GM21619 (cell line): ENCODE results near the gene ATP9B.

Experiments used
- ATAC-seq: cut with Tn5 transposase; IDR thresholded peaks from one replicate; pipeline ENCODE4 v1.9.1; 2021; ENCODE audit not compliant: unreplicated experiment

Gene ATP9B

DNA sequence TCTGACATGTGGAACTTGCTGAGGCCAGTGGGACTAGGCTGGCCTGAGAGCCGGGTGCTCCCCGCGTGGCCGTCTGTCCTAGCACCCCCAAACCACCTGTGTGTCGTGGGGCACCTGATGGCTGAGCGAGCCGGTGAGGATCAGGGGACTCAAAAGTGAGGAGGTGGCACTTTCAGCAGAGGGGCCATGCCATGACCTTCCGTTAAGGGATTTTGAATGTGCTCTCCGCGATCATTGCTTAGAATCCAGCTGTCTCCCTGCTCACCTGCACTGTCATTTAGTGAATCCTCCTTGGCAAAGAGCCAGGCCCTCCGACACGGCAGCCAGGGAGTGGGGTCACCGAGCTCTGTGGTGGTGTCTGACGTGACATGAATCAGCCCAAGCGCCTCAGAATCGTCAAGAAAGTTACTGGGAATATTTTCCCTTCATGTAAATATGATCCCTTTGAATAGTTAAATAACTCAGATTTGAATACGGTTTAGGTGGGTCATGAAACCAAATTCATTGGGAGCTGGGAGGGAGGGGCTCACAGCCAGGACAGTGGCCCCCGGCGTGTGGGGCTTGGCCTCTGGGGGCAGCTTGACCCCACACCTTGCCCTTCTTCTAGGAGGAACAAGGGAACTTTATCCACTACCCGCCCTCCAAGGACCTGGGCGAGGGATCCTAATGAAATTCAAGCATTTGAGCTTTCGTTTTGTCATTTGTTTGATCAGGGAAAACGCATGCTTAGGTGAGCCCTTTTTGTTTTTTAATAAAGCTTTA, 336.0 kb downstream of the ATP9B start:
- ATAC-seq: no peak

DNA sequence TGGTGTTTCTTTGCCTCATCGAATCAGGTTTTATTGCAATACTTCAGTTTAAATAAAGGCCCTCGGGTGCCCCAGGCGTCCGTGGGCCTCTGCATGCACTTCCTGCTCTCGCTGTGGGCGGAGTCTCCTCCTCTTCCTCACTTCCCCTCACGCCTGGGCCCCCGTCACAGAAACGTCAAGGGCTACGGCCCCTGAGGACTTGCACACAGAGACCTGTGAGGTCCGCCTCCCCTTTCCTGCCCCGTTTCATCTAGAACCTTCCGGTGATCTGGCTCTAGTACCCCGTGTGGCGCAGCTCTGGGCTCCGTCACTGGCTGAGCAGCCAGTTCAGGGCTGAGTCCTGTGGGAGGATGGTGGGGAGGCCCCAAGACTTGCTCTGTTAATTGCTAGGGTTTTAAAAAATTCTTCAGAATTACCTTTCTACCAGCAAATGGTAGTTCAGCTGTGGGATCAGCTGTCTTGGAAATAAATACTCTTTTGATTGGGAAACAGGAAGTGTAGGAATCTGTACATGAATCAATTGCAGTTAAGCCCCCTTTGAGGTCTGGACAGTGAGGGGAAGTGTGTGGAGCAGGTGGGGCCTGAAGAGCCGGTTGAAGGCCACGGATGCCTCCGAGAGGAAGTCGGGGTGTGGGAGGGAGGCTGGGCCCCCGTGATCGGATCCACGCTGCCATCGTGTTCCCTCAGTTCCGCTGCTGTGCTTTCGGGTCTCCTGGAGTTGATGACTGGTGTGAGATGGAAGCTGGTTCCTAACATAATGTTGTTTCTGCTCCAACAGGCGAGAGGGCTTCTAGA, 336.8 kb downstream of the ATP9B start:
- ATAC-seq: peak; percentile 81

DNA sequence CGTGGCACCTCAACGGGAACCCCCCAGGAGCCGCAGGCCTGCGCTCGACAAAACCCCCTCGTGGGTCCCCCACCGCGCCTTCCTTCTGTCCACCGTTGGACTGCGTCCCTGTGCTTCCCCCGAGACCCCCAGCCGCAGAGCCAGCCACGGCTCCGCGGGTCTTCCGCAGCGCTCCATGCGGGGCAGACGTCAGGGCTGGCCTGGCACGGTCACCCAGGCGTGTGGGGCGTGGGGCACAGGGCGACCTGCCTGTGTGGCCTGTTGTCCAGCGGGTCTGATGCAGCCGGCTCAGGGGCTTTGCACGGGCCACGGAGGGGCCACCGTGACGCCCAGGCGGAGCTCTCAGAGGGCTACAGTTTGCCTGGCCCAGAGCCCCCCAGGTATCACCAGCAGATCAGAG, 337.5 kb downstream of the ATP9B start:
- no peak for ATAC-seq

DNA sequence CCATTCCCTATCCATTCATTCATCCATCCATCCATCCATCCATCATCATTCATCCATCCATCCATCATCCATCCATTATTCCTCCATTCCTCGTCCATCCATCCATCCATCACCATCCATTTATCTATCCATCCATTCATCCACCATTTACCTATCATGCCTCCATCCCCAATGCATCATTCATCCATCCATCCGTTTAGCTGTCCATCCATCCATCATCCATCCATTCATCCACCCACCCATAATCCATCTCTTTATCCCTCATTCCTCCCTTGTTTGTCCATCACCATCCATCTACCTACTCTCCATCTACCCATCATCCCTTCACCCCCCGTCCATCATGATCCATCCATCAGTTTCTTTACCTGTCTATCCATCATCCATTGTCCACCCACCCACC, 340.1 kb downstream of the ATP9B start:
- ATAC-seq: no peak

DNA sequence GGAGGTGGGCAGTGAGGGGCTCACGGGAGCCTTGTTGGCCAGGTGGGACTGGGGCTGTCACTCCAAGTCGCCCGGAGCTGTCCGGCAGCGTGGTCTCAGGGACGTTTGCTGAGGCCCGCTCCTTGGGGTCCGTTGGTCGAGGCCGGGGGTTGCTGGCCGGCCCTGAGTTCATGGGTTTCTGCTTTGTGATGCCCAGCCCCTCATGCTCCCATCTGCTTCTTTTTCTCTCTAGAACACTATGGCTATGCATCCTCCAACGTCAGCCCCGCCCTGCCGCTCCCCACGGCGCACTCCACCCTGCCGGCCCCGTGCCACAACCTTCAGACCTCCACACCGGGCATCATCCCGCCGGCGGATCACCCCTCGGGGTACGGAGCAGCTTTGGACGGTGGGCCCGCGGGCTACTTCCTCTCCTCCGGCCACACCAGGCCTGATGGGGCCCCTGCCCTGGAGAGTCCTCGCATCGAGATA, 341.0 kb downstream of the ATP9B start:
- no peak for ATAC-seq

DNA sequence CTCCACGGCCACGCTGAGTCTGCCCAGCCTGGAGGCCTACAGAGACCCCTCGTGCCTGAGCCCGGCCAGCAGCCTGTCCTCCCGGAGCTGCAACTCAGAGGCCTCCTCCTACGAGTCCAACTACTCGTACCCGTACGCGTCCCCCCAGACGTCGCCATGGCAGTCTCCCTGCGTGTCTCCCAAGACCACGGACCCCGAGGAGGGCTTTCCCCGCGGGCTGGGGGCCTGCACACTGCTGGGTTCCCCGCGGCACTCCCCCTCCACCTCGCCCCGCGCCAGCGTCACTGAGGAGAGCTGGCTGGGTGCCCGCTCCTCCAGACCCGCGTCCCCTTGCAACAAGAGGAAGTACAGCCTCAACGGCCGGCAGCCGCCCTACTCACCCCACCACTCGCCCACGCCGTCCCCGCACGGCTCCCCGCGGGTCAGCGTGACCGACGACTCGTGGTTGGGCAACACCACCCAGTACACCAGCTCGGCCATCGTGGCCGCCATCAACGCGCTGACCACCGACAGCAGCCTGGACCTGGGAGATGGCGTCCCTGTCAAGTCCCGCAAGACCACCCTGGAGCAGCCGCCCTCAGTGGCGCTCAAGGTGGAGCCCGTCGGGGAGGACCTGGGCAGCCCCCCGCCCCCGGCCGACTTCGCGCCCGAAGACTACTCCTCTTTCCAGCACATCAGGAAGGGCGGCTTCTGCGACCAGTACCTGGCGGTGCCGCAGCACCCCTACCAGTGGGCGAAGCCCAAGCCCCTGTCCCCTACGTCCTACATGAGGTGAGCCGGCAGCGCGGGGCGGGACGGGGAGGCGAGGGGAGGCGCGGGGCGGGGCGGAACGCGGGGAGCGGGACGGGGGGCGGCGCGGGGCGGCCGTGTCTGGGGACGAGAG, 341.8 kb downstream of the ATP9B start:
- ATAC-seq: no peak

DNA sequence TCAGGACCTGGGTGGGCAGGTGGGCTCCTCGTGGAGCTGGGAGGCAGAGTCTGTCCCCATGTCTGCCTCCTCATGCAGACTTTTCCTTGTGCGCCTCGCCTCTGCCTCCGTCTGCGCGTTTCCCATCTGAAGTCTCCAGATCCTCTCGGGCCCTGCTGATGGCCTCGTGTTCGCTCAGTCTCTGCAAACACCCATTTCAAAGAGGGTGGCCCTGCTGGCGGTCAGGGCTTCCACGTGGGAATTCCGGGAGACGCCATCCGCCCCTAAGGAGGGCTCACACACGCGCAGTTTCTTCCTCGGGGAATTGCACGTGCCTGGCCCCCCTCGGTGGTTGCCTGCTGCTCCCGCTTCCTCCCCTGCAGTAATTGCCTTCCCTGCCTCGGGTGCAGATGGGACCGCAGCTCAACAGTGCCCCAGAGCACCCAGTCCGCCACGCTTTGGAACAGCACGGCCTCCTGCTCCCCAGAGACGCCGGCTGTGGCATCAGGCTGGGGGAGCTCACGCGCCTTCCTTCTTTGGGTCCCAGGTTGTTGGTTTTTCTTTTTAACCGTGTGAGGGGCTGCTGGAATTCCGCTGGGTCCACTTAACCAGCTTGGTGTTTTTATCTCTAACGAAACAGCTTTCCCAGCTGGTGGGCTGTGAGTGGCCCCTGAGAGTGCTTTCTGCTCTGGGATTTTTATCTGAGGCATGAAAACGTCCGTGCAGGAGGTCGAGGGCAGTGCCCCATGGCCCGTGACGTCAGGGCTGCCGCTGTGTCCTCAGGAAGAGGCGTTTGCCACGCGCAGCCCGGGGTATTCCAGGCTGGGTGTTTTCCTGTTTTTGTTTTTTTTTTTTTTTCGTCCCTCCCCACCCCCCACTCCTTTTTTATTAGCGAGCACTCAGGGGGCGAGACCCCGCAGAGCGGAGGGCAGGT, 342.7 kb downstream of the ATP9B start:
- no peak for ATAC-seq

DNA sequence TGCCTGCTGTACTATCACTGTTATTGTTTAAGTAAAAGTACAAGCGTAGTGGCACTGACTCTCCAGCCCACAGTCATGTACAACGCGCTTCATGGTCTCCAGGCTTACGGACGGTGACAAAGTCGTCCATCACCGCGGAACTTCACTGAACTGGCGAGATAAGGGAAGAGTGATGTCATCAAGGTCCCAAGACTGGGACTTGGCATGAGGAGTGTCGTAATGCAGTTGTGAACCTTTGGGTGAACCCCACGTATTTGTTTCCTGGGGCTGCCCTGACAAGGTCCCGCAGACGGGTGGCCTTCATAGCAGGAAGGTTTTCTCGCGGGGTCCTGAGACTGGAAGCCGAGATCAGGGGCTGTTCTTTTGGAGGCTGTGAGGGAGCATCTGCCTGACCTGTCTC, 343.8 kb downstream of the ATP9B start:
- no peak for ATAC-seq

DNA sequence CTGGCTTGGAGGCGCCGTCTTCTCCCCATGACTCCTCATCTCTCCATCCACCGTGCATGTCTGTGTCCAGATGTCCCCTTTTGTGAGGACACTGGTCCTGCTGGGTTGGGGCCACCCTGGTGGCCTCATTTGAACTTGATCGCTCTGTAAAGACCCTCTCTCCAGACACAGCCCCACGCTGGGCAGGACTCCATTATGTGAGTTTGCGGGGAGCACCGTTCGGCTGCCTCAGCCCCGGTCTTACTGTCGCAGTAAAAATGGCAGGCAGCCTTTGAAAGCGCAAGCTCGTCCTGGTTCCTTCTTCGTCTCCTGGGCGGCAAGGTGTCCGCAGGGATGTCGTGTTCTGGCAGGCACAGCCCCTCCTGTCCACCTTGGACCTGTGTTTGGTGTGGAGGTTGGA, 344.2 kb downstream of the ATP9B start:
- ATAC-seq: no peak

DNA sequence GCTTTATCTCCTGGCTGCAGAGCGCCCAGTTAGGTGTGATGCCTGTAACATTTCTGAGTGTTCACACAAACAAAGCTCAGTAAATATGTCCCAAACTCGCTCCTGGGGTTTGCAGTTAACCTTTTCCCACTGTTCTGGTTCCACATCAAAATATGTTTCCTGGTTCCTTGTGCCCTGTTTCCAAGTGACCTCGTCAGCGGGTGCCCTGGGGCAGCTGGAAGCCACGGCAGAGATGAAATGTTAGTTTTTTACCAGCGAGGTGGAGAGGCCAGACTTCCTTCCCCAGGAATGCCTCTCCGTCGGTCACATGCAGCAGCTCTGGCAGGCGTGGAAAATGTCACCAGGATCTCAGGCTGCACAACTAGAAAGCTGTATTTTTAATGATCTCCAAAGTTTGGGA, 344.7 kb downstream of the ATP9B start:
- ATAC-seq: no peak

DNA sequence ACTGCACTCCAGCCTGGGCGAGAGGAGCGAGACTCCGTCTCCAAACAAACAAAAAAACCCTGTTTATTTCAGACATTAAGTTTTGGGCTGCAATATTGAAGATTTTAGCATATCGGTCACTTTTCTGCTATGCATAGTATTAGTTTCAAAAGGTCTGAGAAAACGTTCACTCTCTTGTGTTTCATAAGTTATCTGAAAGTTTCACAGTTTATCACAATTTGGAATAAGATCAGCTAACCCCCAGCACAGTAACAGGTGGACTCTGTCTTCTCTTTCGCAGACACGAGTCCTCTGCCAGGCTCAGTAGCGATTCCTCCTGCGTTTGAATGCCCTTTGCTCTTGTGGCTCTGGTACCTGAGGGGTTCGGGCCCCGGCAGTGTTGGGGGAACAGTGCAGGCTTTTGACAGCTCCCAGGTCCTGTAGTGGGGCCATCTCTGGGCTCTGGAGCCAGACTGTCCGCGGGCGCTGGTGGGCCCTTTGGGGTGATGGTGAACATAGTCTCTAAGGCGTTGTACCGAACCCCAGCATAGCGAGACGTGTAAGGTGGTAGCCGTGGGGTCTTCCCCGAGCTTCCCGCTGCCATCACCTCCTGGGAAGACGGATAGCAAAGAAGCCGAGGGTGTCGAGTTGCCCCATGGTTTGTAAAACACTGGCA, 347.0 kb downstream of the ATP9B start:
- no peak for ATAC-seq

DNA sequence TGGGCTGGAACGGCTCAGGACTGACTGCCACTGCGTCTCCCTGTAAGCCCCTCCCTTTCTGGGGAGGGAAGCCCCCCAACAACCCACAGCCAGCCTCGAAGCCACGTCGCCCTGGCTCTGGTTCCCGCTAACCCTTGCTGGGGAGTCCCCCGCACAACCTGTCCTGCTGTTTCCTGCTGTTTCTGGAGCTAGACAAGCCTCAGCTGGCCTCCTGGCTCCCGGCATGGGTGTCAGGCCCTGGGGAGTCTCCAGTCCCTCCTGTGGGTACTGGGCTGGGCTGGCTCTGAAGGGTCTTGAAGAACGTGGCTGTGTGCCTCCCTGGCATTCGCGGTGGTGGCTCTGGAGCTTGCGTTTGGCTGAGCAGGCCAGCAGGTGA, 347.5 kb downstream of the ATP9B start:
- no peak for ATAC-seq

DNA sequence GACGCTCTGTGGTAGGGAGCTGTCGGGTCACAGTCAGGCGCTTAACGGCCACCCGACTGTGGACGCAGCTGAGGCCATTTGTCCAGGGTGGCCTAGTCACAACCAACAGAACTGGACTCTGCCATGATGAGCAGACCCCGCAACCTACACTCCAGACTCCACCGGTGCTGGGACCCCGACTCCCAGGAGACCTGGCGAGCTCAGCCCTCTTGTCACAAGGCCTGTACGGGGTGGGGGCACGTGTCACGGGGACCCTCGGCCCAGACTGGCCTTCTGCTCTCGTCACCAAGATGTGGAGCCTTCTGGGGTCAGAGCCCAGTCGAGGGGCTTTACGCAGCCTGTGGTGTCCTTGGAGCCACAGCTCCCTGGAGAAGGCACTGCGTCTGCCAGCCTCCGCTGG, 349.0 kb downstream of the ATP9B start:
- no peak for ATAC-seq

DNA sequence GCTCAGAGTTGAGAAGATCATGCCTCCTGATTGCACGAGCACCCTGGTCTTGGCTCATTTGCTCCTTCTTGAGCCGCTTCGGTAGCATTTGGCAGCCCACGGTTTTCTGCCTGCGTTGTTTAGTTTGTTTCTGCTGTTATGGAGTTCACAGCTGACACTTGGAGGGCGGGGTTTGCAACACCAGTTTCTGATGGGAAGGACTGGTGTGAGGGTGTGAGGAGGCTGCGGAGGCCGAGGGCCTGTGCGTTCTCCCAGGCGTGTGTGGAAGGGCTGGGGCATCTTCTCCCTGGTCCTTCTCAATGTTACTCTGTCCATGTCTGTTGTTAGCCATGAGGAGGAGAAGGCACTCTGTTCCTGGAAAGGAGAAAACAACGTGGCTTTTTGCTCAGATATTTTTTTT, 349.4 kb downstream of the ATP9B start:
- no peak for ATAC-seq

DNA sequence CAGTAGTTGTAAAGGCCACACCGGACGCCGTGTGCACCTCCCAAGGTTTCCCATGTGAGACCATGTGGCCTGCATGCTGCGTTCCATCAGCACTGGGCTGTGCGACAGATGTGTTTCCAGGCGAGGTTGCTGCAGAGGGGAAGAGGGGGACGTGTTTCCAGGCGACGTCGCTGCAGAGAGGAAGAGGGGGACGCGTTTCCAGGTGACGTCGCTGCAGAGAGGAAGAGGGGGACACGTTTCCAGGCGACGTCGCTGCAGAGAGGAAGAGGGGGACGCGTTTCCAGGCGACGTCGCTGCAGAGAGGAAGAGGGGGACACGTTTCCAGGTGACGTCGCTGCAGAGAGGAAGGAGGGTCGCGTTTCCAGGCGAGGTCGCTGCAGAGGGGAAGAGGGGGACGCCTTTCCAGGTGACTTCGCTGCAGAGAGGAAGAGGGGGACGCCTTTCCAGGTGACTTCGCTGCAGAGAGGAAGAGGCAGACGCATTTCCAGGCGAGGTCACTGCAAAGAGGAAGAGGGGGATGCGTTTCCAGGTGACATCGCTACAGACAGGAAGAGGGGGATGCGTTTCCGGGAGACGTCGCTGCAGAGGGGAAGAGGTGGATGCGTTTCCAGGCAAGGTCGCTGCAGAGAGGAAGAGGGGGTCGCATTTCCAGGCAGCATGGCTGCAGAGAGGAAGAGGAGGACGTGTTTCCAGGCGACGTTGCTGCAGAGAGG, 351.0 kb downstream of the ATP9B start:
- ATAC-seq: no peak

DNA sequence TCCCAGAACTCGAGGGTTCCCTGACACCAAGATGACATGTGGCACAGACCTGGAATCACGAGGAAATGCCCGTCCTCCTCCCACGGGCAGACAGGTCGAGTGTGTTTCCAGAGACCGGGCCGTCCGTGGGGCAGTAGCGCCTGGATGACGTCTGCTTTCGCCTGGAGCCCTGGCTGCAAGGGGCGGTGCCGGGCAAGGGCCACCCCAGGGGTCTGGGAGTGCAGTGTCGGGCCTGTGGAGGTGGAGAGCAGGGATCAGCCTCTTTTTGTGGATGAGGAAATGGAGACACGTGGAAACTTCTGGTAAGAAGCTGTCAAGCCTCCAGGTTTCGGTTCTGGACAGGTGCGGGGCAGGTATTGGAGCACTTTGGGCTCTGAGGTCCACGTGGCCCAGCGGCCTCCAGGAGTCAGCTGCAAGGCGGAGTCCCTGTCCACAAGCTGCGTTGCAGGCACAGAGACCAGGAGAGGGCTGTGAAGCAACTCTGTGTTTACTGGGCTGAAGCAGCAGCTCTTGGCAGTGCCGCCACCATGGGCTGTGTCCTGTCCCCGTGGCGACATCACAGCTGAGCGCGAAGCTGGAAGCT, 352.2 kb downstream of the ATP9B start:
- peak; percentile 5 for ATAC-seq

DNA sequence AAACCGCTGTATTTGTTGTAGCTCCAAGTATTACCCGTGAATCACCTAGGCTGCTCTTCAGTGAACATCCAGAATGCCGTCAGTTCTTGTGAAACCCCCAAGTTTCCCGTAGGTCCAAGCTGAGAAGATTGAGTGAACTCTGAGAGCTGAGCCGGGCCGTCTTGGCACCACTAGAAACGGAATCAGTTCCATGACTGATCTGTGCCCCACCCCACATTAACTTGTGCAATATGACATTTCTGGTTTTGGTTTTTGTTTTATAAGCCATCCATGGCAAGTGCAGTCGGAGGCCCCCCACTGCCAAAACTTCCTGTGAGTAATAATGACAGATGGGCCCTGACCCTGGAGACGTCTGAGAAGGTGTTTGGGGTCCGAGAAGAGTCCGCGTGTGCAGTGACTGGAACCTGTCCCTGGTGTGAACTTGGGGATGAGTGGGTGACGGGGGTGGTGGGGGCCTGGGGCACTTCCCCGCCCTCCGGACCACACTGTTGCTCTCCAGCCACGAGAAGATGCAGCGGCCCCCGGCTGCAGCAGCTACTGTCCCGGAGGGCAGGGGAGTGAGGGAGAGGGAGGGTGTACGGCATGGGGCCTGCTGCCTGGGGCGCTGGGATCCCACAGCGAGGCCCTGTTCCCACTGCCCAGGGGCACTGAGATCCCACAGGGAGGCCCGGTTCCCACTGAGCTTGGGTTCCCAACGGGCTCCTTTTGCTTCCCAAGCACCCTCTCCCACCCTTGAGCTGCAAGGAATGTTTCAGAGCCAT, 353.0 kb downstream of the ATP9B start:
- ATAC-seq: peak; percentile 89

DNA sequence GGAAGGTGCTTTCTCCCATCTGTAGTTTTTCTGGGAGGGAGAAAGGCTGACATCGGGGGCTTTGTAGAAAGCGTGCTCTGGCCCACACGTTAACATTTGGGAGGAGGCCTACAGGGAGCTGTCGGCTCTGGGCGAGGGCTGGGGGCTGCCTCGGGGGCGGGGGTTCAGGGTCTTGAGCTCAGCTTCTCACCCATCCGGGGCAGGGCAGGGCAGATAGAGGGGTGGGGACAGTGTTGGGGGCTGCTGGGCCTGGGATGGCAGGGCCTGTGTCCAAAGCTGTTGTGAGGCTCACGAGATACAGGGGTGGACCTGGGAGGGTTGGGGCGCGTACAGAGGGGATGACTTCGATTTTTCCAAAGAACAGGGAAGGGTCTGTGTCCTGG, 353.6 kb downstream of the ATP9B start:
- no peak for ATAC-seq
